Fibroblast of mammary gland (primary cell): ENCODE data around the gene ACSBG1.

Experiments
- DNase-seq: peaks from one replicate; pipeline ENCODE4 v3.0.0-alpha.2; 2010; ENCODE audit warnings: low read depth
- H3K4me3 ChIP-seq: 2 replicates; pipeline ENCODE4 v1.5.1; 2011; ENCODE audit warnings: low read depth, mild to moderate bottlenecking, low read length, moderate library complexity; ENCODE audit not compliant: control insufficient read depth
- TF ChIP-seq, protein P1 (sequence below): conservative IDR thresholded peaks from 2 replicates; pipeline ENCODE4 v1.5.1; 2011; ENCODE audit warnings: low read depth, low read length, inconsistent platforms; ENCODE audit not compliant: control insufficient read depth, insufficient read depth

The ACSBG1 gene

DNA sequence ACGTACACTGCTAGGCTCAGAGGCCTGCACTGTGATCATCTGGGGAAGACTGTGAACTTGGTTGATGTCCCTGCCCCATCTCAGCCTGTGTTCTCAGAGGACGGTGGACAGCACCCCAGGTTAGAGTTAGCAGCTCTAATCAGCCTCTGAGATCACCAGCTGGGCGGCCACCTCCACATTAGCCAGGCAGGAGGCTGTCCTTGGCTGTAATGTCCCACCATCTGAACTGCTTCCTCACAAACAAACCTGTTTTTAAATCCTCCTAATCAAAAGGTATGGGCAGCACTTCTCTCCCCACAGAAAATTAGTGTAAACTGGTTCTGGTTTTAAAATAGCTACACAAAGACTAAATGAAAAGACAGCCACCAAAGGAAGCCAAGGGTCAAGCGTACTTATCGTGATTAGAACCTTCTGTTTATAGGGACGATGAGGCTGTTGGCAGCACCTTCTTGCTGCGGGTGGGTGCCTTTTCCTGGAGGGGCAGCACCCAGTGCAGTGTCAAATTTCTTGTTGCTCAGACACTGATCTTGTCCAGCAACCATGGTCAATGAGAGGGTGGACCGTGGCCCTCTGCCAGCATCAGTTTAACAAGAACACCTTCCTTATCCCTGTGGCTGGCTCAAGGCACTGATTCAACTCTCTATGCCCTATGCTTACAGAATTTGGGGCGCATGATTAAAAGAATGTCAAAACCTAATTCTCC, 24.6 kb downstream of the ACSBG1 start:
- DNase-seq, result no peak
- TF ChIP-seq, protein P1, sequence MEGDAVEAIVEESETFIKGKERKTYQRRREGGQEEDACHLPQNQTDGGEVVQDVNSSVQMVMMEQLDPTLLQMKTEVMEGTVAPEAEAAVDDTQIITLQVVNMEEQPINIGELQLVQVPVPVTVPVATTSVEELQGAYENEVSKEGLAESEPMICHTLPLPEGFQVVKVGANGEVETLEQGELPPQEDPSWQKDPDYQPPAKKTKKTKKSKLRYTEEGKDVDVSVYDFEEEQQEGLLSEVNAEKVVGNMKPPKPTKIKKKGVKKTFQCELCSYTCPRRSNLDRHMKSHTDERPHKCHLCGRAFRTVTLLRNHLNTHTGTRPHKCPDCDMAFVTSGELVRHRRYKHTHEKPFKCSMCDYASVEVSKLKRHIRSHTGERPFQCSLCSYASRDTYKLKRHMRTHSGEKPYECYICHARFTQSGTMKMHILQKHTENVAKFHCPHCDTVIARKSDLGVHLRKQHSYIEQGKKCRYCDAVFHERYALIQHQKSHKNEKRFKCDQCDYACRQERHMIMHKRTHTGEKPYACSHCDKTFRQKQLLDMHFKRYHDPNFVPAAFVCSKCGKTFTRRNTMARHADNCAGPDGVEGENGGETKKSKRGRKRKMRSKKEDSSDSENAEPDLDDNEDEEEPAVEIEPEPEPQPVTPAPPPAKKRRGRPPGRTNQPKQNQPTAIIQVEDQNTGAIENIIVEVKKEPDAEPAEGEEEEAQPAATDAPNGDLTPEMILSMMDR, result no peak
- H3K4me3 ChIP-seq, result no peak overlapping the region

DNA sequence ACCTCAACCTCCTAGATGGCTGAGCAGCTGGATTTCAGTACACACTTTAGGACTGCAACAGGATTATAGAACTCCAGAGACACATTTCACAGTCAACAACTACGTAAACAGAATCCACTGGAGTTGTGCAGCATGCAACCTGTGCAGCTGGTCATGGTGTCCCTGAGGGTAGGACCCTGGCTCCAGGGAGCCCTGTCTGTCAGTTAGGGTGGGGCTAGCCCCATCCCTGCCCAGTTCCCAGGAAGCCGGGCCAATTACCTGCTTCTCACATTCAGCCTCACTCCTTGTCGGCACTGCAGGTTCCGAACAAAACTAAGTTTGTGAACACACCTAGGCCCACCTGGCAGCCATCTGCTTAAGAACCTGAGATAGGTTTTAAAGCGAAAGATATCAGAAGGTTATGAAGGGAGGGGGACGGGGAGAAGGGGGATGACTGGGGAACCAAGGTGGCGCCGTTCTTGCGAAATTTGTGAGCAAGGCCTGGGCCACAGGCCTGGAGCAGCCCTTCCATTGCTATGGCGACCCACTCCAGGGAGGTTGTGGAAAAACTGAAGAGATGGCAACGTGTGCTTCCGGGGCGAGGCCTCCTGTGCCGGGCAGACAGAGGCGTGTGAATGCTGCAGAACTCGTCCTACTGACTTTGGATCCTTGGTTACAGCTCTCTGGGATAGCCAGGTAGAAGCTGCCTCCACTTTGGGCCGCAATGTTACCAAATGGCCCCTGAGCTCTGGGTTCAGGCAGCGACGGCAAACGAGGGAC, 25.3 kb downstream of the ACSBG1 start:
- no peak overlapping the region for H3K4me3 ChIP-seq
- TF ChIP-seq, protein P1, result no peak
- no peak for DNase-seq

DNA sequence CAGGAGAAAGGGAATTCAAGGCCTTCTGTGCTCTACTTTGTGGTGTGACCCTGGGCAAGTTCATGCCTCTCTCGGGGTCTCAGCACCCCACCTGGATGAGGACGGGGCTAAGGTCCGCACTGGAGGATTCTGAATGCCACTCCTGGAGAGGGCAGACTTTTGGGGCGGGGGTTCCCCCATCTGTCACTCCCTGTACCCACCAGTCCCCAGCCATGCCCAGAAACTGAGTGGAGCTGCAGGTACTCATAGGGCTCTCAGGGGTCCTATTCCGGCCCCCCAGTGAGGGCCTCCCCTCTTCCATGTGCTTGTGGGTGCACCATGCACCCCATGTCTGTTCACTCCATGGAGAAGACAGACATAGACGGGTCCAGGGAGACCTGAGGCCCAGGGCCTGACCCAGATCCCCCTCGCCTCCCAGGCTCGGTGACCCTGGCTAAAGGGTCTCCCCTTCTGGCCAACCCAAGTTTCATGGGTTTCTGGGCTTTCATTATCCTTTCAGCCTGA, 26.0 kb downstream of the ACSBG1 start:
- no peak overlapping the region for H3K4me3 ChIP-seq
- TF ChIP-seq, protein P1, result no peak
- DNase-seq, result no peak

DNA sequence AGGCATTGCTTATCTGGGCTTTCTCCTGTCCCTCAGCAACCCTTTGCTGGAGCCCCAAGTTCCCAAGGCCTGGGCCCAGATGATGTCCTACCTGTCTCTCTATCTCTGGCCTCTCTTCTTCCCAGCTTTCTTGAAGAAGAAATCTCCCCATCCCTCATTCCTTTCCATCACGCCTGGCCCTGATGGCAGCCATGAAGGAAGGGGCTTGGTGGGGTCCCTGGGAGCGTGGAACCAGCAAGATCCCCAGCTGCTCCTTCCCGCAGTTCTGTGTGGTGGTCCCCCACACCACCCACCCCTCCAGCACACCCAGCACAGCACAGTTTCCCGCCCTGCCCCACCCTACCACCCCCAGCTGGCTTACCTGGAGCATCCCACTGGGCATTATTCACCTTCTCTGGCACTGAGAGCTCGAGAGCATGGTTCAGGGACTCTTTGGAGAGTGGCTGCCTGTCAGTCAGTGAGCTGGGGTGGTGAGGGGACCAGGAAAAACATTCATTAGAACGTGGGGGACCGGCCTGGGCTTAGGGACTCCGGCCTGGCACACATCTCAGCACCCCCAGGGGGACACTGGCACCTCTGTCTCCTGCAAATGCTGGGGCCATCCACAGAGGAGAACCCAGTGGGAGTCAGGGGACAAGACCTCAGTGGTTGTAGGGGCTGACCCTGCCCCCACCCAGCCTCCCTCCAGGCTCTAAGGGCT, 26.6 kb downstream of the ACSBG1 start:
- TF ChIP-seq, protein P1, result no peak
- no peak for DNase-seq
- H3K4me3 ChIP-seq, result no peak overlapping the region

DNA sequence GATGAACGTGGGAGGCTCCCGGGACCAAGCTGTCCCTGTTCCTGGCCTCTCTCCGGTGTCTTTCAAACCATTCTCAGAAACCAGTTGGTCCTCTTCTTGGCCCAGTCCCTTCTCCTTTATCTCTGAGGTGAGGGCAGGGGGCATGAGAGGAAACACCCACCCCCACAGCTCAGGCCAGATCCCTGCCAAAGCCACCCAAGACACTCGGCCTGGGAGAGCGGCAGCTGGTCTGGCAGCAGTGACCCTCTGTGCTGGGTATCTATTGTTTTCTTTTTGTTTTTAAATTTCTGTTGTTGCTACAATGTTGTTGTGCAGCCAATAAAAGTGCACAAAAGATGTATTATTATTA, 27.3 kb downstream of the ACSBG1 start:
- DNase-seq, result no peak
- TF ChIP-seq, protein P1, result no peak
- no peak overlapping the region for H3K4me3 ChIP-seq

DNA sequence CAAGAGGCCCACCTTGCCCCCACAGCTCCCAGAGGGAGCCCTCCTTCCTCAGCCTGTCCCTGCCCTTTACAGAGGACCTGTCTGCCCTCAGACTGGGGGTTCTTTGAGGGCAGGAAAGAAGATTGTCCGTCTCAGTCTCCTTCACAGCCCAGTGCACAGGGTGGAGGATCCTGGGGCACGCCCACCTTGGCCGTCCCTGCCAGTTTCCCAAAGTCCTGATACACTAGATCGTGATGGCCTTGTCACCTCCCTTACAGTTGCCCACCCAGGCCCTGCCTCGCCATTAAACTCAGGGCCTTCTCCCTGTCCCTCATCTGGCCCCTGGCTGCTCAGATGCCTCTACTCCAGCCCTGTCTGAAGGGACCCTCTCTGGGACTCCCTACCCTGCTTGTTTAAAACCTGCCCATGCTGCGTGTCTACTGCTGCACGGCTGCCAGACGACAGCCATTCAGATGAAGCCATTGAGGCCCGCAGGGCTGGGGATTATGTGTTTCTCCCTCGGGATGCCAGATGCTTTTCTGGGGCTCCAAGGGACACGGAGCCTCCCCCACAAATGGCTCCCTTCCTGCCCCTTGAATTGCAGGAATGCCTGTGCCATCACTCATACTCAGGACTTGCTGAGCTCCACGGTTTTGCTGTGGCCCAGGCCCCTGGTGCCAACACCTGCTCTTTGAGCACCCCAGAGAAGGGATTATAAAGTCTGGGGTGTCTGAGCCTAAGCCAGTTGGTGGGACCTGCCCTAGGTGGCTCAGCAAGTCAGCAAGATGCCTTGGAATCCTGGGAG, 27.8 kb downstream of the ACSBG1 start:
- TF ChIP-seq, protein P1, result no peak
- no peak overlapping the region for H3K4me3 ChIP-seq
- no peak for DNase-seq
